DMS114 treated with DMSO at 0.1 percent for 48 hours (cell line): ENCODE data around the gene KCTD14.

Source experiments
- DNase-seq: peaks from one replicate; lab custom pipeline; 2025; ENCODE audit not compliant: unreplicated experiment; lab: John Stamatoyannopoulos, UW

KCTD14 gene

GRCh38 chr11:77966338-77966737 lies 56.7 kb downstream of the KCTD14 start:
- DNase-seq, result no peak
